HEK293 (cell line): Measurements from ENCODE around the gene NRIP2.

Source experiments
- CTCF ChIA-PET: fragments of 350-600 bp; formaldehyde crosslinking; extraction: SDS; loops from one replicate; lab custom pipeline; 2021; ENCODE audit warnings: antibody characterized with exemption; lab: Yijun Ruan, JAX
- POLR2A ChIA-PET: fragments of 300-600 bp; formaldehyde crosslinking; extraction: SDS; loops from one replicate; lab custom pipeline; 2020; ENCODE audit warnings: antibody characterized with exemption, inconsistent platforms; lab: Yijun Ruan, JAX
- H3K27ac ChIP-seq: fragments of 200-500 bp; sonication (Bioruptor generic); 2 replicates; pipeline ENCODE4 v1.5.1; 2014; ENCODE audit warnings: low read depth, low read length, control low read depth, inconsistent platforms; ENCODE audit errors: extremely low read depth
- H3K36me3 ChIP-seq, 2 experiments: fragments of 200-500 bp in 1 of 2; sonication (Bioruptor generic) in 1 of 2; 1 replicate in 1 of 2; 2 replicates in 1 of 2; pipeline ENCODE4 v1.5.1; 2014 to 2017; ENCODE audit warnings: inconsistent platforms in 2 of 2, low read length in 2 of 2; ENCODE audit not compliant: control insufficient read depth in 2 of 2, insufficient read depth in 1 of 2
- H3K4me1 ChIP-seq: fragments of 200-500 bp; sonication (Bioruptor generic); 2 replicates; pipeline ENCODE4 v1.5.1; 2014; ENCODE audit warnings: mild to moderate bottlenecking, low read length, inconsistent platforms; ENCODE audit not compliant: control insufficient read depth, insufficient read depth
- H3K4me3 ChIP-seq: 2 replicates; pipeline ENCODE4 v1.5.1; 2011; ENCODE audit warnings: low read depth, mild to moderate bottlenecking, control low read depth, low read length, moderate library complexity
- H3K9me3 ChIP-seq: fragments of 200-500 bp; sonication (Bioruptor generic); 2 replicates; pipeline ENCODE4 v1.5.1; 2014; ENCODE audit warnings: low read depth, low read length, inconsistent platforms; ENCODE audit not compliant: control insufficient read depth, insufficient read depth
- GLI2 ChIP-seq: fragments of 450-650 bp; formaldehyde crosslinking; IDR thresholded peaks from 2 replicates; pipeline ENCODE4; 2017; ENCODE audit warnings: missing biosample characterization, missing genetic modification characterization, low read depth, borderline replicate concordance
- GLIS2 ChIP-seq: fragments of 450-650 bp; formaldehyde crosslinking; IDR thresholded peaks from 2 replicates; pipeline ENCODE4 v1.5.1; 2016; ENCODE audit warnings: missing biosample characterization, missing genetic modification characterization
- WT1 ChIP-seq: fragments of 450-650 bp; formaldehyde crosslinking; IDR thresholded peaks from 2 replicates; pipeline ENCODE4 v1.5.1; 2016; ENCODE audit warnings: missing biosample characterization, missing genetic modification characterization
- ZFP37 ChIP-seq: fragments of 450-650 bp; formaldehyde crosslinking; IDR thresholded peaks from 2 replicates; pipeline ENCODE4 v1.5.1; 2016; ENCODE audit warnings: missing biosample characterization, missing genetic modification characterization
- ZNF121 ChIP-seq: fragments of 450-650 bp; formaldehyde crosslinking; IDR thresholded peaks from 2 replicates; pipeline ENCODE4 v1.5.1; 2016; ENCODE audit warnings: missing biosample characterization, missing genetic modification characterization
- ZNF140 ChIP-seq: fragments of 450-650 bp; formaldehyde crosslinking; IDR thresholded peaks from 2 replicates; pipeline ENCODE4 v1.5.1; 2016; ENCODE audit warnings: missing biosample characterization, missing genetic modification characterization
- ZNF211 ChIP-seq: fragments of 450-650 bp; formaldehyde crosslinking; IDR thresholded peaks from 2 replicates; pipeline ENCODE4 v1.5.1; 2016; ENCODE audit warnings: low read depth, missing biosample characterization, missing genetic modification characterization
- ZNF23 ChIP-seq: fragments of 450-650 bp; formaldehyde crosslinking; IDR thresholded peaks from 2 replicates; pipeline ENCODE4 v1.5.1; 2016; ENCODE audit warnings: missing biosample characterization, missing genetic modification characterization, borderline replicate concordance
- ZNF24 ChIP-seq: fragments of 450-650 bp; formaldehyde crosslinking; IDR thresholded peaks from 2 replicates; pipeline ENCODE4 v1.5.1; 2016; ENCODE audit warnings: missing biosample characterization, missing genetic modification characterization
- ZNF302 ChIP-seq: fragments of 450-650 bp; formaldehyde crosslinking; IDR thresholded peaks from 2 replicates; pipeline ENCODE4 v1.5.1; 2016; ENCODE audit warnings: missing biosample characterization, missing genetic modification characterization, low read depth
- ZNF514 ChIP-seq: fragments of 450-650 bp; formaldehyde crosslinking; IDR thresholded peaks from 2 replicates; pipeline ENCODE4 v1.5.1; 2016; ENCODE audit warnings: missing biosample characterization, missing genetic modification characterization
- ZNF600 ChIP-seq: fragments of 450-650 bp; formaldehyde crosslinking; IDR thresholded peaks from 2 replicates; pipeline ENCODE4 v1.5.1; 2016; ENCODE audit warnings: missing biosample characterization, missing genetic modification characterization
- ZNF623 ChIP-seq: fragments of 450-650 bp; formaldehyde crosslinking; IDR thresholded peaks from 2 replicates; pipeline ENCODE4 v1.5.1; 2016; ENCODE audit warnings: missing biosample characterization, missing genetic modification characterization
- TF ChIP-seq, protein P1 (sequence below): fragments of 450-650 bp; formaldehyde crosslinking; IDR thresholded peaks from 2 replicates; pipeline ENCODE4 v1.5.1; 2016; ENCODE audit warnings: missing biosample characterization, missing genetic modification characterization
- TF ChIP-seq, protein P2 (sequence below): fragments of 450-650 bp; formaldehyde crosslinking; IDR thresholded peaks from 2 replicates; pipeline ENCODE4 v1.5.1; 2016; ENCODE audit warnings: missing biosample characterization, missing genetic modification characterization
- TF ChIP-seq, protein P3 (sequence below): fragments of 450-650 bp; formaldehyde crosslinking; IDR thresholded peaks from 2 replicates; pipeline ENCODE4 v1.5.1; 2016; ENCODE audit warnings: missing biosample characterization, missing genetic modification characterization

NRIP2 gene

GRCh38 chr12:2857021-2857431 is 22.2 kb upstream of the NRIP2 start, which contains the start of gene TEX52 (continued):
- TF ChIP-seq WT1 (tag by site-specific recombination), result no peak

- H3K27ac ChIP-seq, result no peak overlapping the region
- H3K4me3 ChIP-seq, result no peak overlapping the region
- CTCF ChIA-PET, result interaction anchor here (0.6 to 5.3 kb wide), 3 partner anchors 10 to 43 kb away, joined by 3 to 20 read pairs (median 3); no protein-coding TSS in a partner anchor
- TF ChIP-seq ZNF302 (tag by site-specific recombination), result no peak
- no peak for TF ChIP-seq ZNF623 (tag by site-specific recombination)
- no peak for TF ChIP-seq GLI2 (tag by site-specific recombination)
- no peak for TF ChIP-seq ZNF140 (tag by site-specific recombination)
- no peak for TF ChIP-seq ZNF121 (tag by site-specific recombination)
- no peak for TF ChIP-seq ZFP37 (tag by site-specific recombination)
- POLR2A ChIA-PET, result interaction anchor here (1.8 kb wide), 1 partner anchor 21 kb away, joined by 4 read pairs; the partner anchor contains the start of genes FOXM1 and RHNO1
- H3K9me3 ChIP-seq, result no peaks in the 10 kb centered on the region
- no peaks in the 10 kb centered on the region for H3K4me1 ChIP-seq
- peaks cover 14 to 35% of the 10 kb centered on the region in 2 experiments for H3K36me3 ChIP-seq
These were observed 21.2 kb upstream of the NRIP2 start for GRCh38 chr12:2856051-2856450.

- no peak for TF ChIP-seq ZNF514 (tag by site-specific recombination)
- peak; percentile 90 for TF ChIP-seq ZNF600 (tag by site-specific recombination)
- H3K27ac ChIP-seq, result no peak overlapping the region
- ChIA-PET POLR2A (no interaction called here), CTCF (interaction anchor here (0.6 to 5.3 kb wide), 3 partner anchors 10 to 179 kb away, joined by 3 to 20 read pairs (median 8); no protein-coding TSS in a partner anchor)
- H3K9me3 ChIP-seq, result no peaks in the 10 kb centered on the region
- H3K4me1 ChIP-seq, result no peaks in the 10 kb centered on the region
- H3K36me3 ChIP-seq, result peaks cover 11 to 35% of the 10 kb centered on the region in 2 experiments
- H3K4me3 ChIP-seq, result no peak overlapping the region
These were observed 20.7 kb upstream of the NRIP2 start for GRCh38 chr12:2855546-2855945.

DNA sequence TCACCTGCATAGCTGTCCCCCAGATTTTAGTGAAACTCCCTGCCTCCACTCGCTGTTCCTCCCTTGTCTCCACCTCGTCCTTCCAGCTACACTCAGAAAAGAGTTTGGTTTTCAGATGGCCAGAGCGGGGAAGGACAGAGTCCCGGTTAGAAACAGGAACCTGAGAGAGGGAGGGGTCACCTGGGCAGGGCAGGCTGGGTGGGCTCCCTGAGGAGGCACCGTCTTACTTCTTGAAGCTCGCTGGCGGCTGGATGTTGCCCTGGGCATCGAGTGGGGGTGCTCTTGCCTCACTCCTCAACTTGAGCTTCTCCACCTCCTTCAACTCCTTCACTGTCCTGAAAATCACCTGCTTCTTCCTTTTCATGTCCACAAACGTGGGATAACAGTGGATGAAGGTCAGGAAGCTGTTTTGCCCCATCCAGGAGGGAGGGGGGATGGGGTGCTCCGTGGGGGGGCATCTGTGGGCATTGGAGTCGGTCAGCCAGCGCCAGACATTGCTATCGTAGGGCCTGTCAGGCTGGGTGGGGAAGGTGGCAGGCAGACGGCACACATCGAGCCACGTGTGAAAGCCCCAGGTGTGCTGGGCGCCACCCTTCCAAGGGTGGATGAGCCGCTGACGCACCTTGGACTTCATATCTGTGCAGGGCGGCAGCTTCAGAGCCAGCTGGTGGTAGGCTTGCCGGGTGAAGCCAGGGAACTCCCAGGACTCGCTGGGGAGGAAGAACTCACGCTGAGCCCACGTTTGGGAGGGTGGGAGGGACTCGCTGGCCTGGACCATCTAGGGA is 20.0 kb upstream of the NRIP2 start:
- Histone ChIP-seq H3K27ac (no peak overlapping the region), H3K4me3 (no peak overlapping the region), H3K4me1 (no peaks in the 10 kb centered on the region), H3K9me3 (no peaks in the 10 kb centered on the region), H3K36me3 (peaks cover 6 to 29% of the 10 kb centered on the region in 2 experiments)
- CTCF ChIA-PET, result interaction anchor here (0.6 to 2.2 kb wide), 14 partner anchors 8 to 230 kb away, joined by 3 to 20 read pairs (median 5); no protein-coding TSS in a partner anchor
- POLR2A ChIA-PET, result interaction anchor here (1.3 to 1.7 kb wide), 2 partner anchors 9 kb away, joined by 4 to 7 read pairs; no protein-coding TSS in a partner anchor
- TF ChIP-seq, protein P1, sequence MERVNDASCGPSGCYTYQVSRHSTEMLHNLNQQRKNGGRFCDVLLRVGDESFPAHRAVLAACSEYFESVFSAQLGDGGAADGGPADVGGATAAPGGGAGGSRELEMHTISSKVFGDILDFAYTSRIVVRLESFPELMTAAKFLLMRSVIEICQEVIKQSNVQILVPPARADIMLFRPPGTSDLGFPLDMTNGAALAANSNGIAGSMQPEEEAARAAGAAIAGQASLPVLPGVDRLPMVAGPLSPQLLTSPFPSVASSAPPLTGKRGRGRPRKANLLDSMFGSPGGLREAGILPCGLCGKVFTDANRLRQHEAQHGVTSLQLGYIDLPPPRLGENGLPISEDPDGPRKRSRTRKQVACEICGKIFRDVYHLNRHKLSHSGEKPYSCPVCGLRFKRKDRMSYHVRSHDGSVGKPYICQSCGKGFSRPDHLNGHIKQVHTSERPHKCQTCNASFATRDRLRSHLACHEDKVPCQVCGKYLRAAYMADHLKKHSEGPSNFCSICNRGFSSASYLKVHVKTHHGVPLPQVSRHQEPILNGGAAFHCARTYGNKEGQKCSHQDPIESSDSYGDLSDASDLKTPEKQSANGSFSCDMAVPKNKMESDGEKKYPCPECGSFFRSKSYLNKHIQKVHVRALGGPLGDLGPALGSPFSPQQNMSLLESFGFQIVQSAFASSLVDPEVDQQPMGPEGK (tag by site-specific recombination), result no peak
- TF ChIP-seq ZNF211 (no peak), GLIS2 (no peak), ZNF23 (tag by site-specific recombination) (no peak)

GRCh38 chr12:2853626-2854025 is 18.8 kb upstream of the NRIP2 start:
- H3K4me3 ChIP-seq, result no peak overlapping the region
- ChIA-PET CTCF (interaction anchor here (0.6 to 2.2 kb wide), 26 partner anchors 8 to 302 kb away, joined by 3 to 20 read pairs (median 4); no protein-coding TSS in a partner anchor), POLR2A (interaction anchor here (1.0 to 1.7 kb wide), 3 partner anchors 8 to 37 kb away, joined by 4 to 7 read pairs (median 6); partner anchors contain the start of gene TULP3)
- peaks cover 2 to 16% of the 10 kb centered on the region in 2 experiments for H3K36me3 ChIP-seq
- no peaks in the 10 kb centered on the region for H3K9me3 ChIP-seq
- H3K27ac ChIP-seq, result no peak overlapping the region
- no peaks in the 10 kb centered on the region for H3K4me1 ChIP-seq
- TF ChIP-seq, protein P2, sequence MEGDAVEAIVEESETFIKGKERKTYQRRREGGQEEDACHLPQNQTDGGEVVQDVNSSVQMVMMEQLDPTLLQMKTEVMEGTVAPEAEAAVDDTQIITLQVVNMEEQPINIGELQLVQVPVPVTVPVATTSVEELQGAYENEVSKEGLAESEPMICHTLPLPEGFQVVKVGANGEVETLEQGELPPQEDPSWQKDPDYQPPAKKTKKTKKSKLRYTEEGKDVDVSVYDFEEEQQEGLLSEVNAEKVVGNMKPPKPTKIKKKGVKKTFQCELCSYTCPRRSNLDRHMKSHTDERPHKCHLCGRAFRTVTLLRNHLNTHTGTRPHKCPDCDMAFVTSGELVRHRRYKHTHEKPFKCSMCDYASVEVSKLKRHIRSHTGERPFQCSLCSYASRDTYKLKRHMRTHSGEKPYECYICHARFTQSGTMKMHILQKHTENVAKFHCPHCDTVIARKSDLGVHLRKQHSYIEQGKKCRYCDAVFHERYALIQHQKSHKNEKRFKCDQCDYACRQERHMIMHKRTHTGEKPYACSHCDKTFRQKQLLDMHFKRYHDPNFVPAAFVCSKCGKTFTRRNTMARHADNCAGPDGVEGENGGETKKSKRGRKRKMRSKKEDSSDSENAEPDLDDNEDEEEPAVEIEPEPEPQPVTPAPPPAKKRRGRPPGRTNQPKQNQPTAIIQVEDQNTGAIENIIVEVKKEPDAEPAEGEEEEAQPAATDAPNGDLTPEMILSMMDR (tag by site-specific recombination), result peak; percentile 83
- TF ChIP-seq, protein P1 (tag by site-specific recombination), result 0 out of 2 replicates have a peak, but pooled peaks have one; percentile 14
- TF ChIP-seq ZNF23 (tag by site-specific recombination) (no peak), ZNF24 (tag by site-specific recombination) (0 out of 2 replicates have a peak, but pooled peaks have one; percentile 38)
- TF ChIP-seq, protein P3, sequence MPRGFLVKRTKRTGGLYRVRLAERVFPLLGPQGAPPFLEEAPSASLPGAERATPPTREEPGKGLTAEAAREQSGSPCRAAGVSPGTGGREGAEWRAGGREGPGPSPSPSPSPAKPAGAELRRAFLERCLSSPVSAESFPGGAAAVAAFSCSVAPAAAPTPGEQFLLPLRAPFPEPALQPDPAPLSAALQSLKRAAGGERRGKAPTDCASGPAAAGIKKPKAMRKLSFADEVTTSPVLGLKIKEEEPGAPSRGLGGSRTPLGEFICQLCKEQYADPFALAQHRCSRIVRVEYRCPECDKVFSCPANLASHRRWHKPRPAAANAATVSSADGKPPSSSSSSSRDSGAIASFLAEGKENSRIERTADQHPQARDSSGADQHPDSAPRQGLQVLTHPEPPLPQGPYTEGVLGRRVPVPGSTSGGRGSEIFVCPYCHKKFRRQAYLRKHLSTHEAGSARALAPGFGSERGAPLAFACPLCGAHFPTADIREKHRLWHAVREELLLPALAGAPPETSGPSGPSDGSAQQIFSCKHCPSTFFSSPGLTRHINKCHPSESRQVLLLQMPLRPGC (tag by site-specific recombination), result no peak
